Lower leg skin (tissue), 4 donors: ENCODE data around the gene TADA3. TPM values are rescaled to one million over a fixed set of nuclear protein-coding genes. Genes with fewer than 3 reads are reported as not detected.

Source experiments
- DNase-seq, 2 donors: peaks; one replicate each; pipeline ENCODE4 v3.0.0-alpha.2; 2019; ENCODE audit warnings: low spot score in 2 of 2
- H3K4me3 ChIP-seq: fragments of 200-600 bp; sonication (generic); 2 replicates; pipeline ENCODE4 v1.5.1; 2017; ENCODE audit warnings: mild to moderate bottlenecking, low read depth; ENCODE audit not compliant: poor library complexity, severe bottlenecking
- CTCF ChIP-seq, 3 donors: fragments of 450-650 bp; IDR thresholded peaks; one replicate each; pipeline ENCODE4 v1.5.1; 2016; ENCODE audit warnings: antibody characterized with exemption in 3 of 3, mild to moderate bottlenecking in 3 of 3, moderate library complexity in 2 of 3
- POLR2A ChIP-seq, 2 donors: fragments of 450-650 bp; IDR thresholded peaks; one replicate each; pipeline ENCODE4 v1.6.1; 2016 to 2017; ENCODE audit warnings: antibody characterized with exemption in 2 of 2, mild to moderate bottlenecking in 1 of 2, moderate library complexity in 1 of 2
- WGBS, 2 donors: methylation state at CpG; one replicate each; pipeline ENCODE4 v1.1.5; 2018; 5-methylcytosine and 5-hydroxymethylcytosine counted together
- intact Hi-C: fragments of 100-400 bp; cut with DNase I; formaldehyde crosslinking; loops from one replicate; pipeline ENCODE4 v1.15.0; 2023; ENCODE audit warnings: low total_unique reads
- total RNA-seq, 4 donors: library from RNA; depleted of rRNA; stranded (reverse); fragments of >200 nt; gene quantifications; one replicate each; pipeline ENCODE4 v1.1.0, GENCODE V29; 2016

Gene TADA3
- total RNA-seq, 4 donors from 2014 or later, result 42.1 to 53.2 (median 47.0) TPM

GRCh38 chr3:9785602-9786001, 6.7 kb downstream of the TADA3 start:
- TF ChIP-seq CTCF (IDR thresholded peaks at IDR 0.05), result no peak
- no peak for TF ChIP-seq POLR2A (IDR thresholded peaks at IDR 0.05)
- intact Hi-C loops, result no loop called here
- WGBS, 2 donors, result 85% methylated on average over 7 of the region's 7 CpGs
- no peak overlapping the region for H3K4me3 ChIP-seq
- DNase-seq, result no peak

GRCh38 chr3:9784965-9785364, 7.3 kb downstream of the TADA3 start:
- DNase-seq, result no peak
- TF ChIP-seq CTCF (IDR thresholded peaks at IDR 0.05), result no peak
- no peak for TF ChIP-seq POLR2A (IDR thresholded peaks at IDR 0.05)
- intact Hi-C loops, result no loop called here
- WGBS, 2 donors, result 89 to 91% methylated on average over 4 of the region's 4 CpGs
- no peak overlapping the region for H3K4me3 ChIP-seq

- WGBS, 2 donors, result 94 to 97% methylated on average over 14 of the region's 14 CpGs
- no peak overlapping the region for H3K4me3 ChIP-seq
- intact Hi-C loops, result no loop called here
- no peak for TF ChIP-seq POLR2A (IDR thresholded peaks at IDR 0.05)
- no peak for TF ChIP-seq CTCF (IDR thresholded peaks at IDR 0.05)
- no peak for DNase-seq
Measured at GRCh38 chr3:9783954-9784353, 8.3 kb downstream of the TADA3 start.

- no peak overlapping the region for H3K4me3 ChIP-seq
- DNase-seq, result no peak
- TF ChIP-seq POLR2A (IDR thresholded peaks at IDR 0.05), result no peak
- TF ChIP-seq CTCF (IDR thresholded peaks at IDR 0.05), result no peak
- 30 to 44% methylated on average over 3 of the region's 3 CpGs for WGBS, 2 donors
- intact Hi-C loops, result no loop called here
Measured at GRCh38 chr3:9782770-9783169, 9.5 kb downstream of the TADA3 start.

GRCh38 chr3:9781978-9782603, 10.2 kb downstream of the TADA3 start:
- intact Hi-C loops, result no loop called here
- no peak overlapping the region for H3K4me3 ChIP-seq
- WGBS, 2 donors, result 72 to 73% methylated on average over 3 of the region's 3 CpGs
- TF ChIP-seq CTCF (IDR thresholded peaks at IDR 0.05) (no peak), POLR2A (IDR thresholded peaks at IDR 0.05) (no peak)
- DNase-seq, result no peak

- WGBS, 2 donors, result 67 to 76% methylated on average over 1 of the region's 1 CpG
- intact Hi-C loops, result no loop called here
- DNase-seq, result no peak
- TF ChIP-seq CTCF (IDR thresholded peaks at IDR 0.05), result no peak
- TF ChIP-seq POLR2A (IDR thresholded peaks at IDR 0.05), result no peak
- H3K4me3 ChIP-seq, result no peak overlapping the region
Measured at GRCh38 chr3:9781551-9781950, 10.7 kb downstream of the TADA3 start.
